Spleen (tissue), 7 donors: Measurements from ENCODE around the gene EPHA4.

Experiments used
- POLR2A ChIP-seq, 3 donors: fragments of 450-650 bp; IDR thresholded peaks; one replicate each; pipeline ENCODE4 v1.5.1; 2017; ENCODE audit warnings: antibody characterized with exemption in 3 of 3, mild to moderate bottlenecking in 1 of 3
- TF ChIP-seq, protein P1 (sequence below), 11 experiments: fragments of 200-600 bp in 7 of 11; fragments of 450-650 bp in 4 of 11; sonication (generic) in 4 of 11; IDR thresholded peaks in 8 of 11; conservative IDR thresholded peaks in 3 of 11; 1 replicate in 7 of 11; 2 replicates in 4 of 11; pipeline versions ENCODE4 v1.4.0 to v1.8.0; 2016 to 2021; ENCODE audit warnings: antibody characterized with exemption in 11 of 11, inconsistent platforms in 4 of 11, mild to moderate bottlenecking in 1 of 11
- donor health status: DM: no; HTN: no; CAD: no; lungs with moderate emphysema.
- donor health status: DM: no; HTN: no; CAD: no.
- donor health status: DM: no; HTN: no; CAD: no.

DNA sequence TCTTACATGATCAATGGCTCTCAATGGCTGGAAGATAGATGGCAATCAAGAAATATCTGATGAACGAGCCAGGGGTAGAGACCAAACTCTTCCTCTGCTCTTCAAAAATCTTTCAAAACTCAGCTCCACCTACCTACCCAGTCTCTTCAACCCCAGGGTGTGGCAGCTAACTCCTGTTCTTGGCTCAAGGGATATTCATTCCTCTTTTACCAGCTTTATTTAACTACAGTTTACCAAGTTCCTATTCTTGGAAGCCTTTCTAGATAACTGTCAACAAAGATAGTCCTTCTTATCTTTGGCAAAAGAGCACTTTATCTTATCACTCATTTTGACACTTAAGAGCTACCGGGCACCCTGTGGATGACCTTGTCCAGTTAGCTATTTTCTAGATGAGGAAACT lies 36.3 kb downstream of the EPHA4 start:
- TF ChIP-seq, protein P1, sequence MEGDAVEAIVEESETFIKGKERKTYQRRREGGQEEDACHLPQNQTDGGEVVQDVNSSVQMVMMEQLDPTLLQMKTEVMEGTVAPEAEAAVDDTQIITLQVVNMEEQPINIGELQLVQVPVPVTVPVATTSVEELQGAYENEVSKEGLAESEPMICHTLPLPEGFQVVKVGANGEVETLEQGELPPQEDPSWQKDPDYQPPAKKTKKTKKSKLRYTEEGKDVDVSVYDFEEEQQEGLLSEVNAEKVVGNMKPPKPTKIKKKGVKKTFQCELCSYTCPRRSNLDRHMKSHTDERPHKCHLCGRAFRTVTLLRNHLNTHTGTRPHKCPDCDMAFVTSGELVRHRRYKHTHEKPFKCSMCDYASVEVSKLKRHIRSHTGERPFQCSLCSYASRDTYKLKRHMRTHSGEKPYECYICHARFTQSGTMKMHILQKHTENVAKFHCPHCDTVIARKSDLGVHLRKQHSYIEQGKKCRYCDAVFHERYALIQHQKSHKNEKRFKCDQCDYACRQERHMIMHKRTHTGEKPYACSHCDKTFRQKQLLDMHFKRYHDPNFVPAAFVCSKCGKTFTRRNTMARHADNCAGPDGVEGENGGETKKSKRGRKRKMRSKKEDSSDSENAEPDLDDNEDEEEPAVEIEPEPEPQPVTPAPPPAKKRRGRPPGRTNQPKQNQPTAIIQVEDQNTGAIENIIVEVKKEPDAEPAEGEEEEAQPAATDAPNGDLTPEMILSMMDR (IDR thresholded peaks at IDR 0.05 in 8 of 11, conservative IDR thresholded peaks at IDR 0.05 in 3 of 11), result no peak
- no peak for TF ChIP-seq POLR2A (IDR thresholded peaks at IDR 0.05)
